Measurements from ENCODE around the gene FRAT2. TPM values are rescaled to one million over a fixed set of nuclear protein-coding genes. Genes with fewer than 3 reads are reported as not detected.

Gene FRAT2
- total RNA-seq, 1 experiment from 2014 or later, result 22.0 TPM

- in situ Hi-C loops (cut with HindIII; ENCODE audit: low pct_unique_long_range_greater_than_20kb, low sequenced_read_pairs), result no loop called here
- peak; percentile 49 for DNase-seq (ENCODE audit: low read depth, low spot score)
Measured at GRCh38 chr10:97333351-97333600, 1.3 kb downstream of the FRAT2 start.

- in situ Hi-C loops (cut with HindIII; ENCODE audit: low pct_unique_long_range_greater_than_20kb, low sequenced_read_pairs), result no loop called here
- DNase-seq (ENCODE audit: low read depth, low spot score), result peak; percentile 68
Measured at GRCh38 chr10:97332591-97333350, 1.8 kb downstream of the FRAT2 start.

- no peak for DNase-seq (ENCODE audit: low read depth, low spot score)
- in situ Hi-C loops (cut with HindIII; ENCODE audit: low pct_unique_long_range_greater_than_20kb, low sequenced_read_pairs), result no loop called here
Measured at GRCh38 chr10:97331153-97331703, 3.3 kb downstream of the FRAT2 start.

GRCh38 chr10:97329766-97330165 lies 4.8 kb downstream of the FRAT2 start:
- in situ Hi-C loops (cut with HindIII; ENCODE audit: low pct_unique_long_range_greater_than_20kb, low sequenced_read_pairs), result no loop called here
- no peak for DNase-seq (ENCODE audit: low read depth, low spot score)

GRCh38 chr10:97328646-97329453 lies 5.7 kb downstream of the FRAT2 start:
- DNase-seq (ENCODE audit: low read depth, low spot score), result no peak
- in situ Hi-C loops (cut with HindIII; ENCODE audit: low pct_unique_long_range_greater_than_20kb, low sequenced_read_pairs), result no loop called here

GRCh38 chr10:97327348-97328294 lies 6.9 kb downstream of the FRAT2 start:
- DNase-seq (ENCODE audit: low read depth, low spot score), result no peak
- in situ Hi-C loops (cut with HindIII; ENCODE audit: low pct_unique_long_range_greater_than_20kb, low sequenced_read_pairs), result no loop called here

- in situ Hi-C loops (cut with HindIII; ENCODE audit: low pct_unique_long_range_greater_than_20kb, low sequenced_read_pairs), result no loop called here
- DNase-seq (ENCODE audit: low read depth, low spot score), result no peak
Measured at GRCh38 chr10:97325754-97326153, 8.8 kb downstream of the FRAT2 start.

- in situ Hi-C loops (cut with HindIII; ENCODE audit: low pct_unique_long_range_greater_than_20kb, low sequenced_read_pairs), result no loop called here
- no peak for DNase-seq (ENCODE audit: low read depth, low spot score)
Measured at GRCh38 chr10:97323501-97323900, 11.0 kb downstream of the FRAT2 start.

- no peak for DNase-seq (ENCODE audit: low read depth, low spot score)
- in situ Hi-C loops (cut with HindIII; ENCODE audit: low pct_unique_long_range_greater_than_20kb, low sequenced_read_pairs), result no loop called here
Measured at GRCh38 chr10:97321804-97322190, 12.7 kb downstream of the FRAT2 start.

- in situ Hi-C loops (cut with HindIII; ENCODE audit: low pct_unique_long_range_greater_than_20kb, low sequenced_read_pairs), result no loop called here
- DNase-seq (ENCODE audit: low read depth, low spot score), result no peak
Measured at GRCh38 chr10:97321032-97321803, 13.3 kb downstream of the FRAT2 start.

GRCh38 chr10:97320480-97321031 lies 14.0 kb downstream of the FRAT2 start:
- in situ Hi-C loops (cut with HindIII; ENCODE audit: low pct_unique_long_range_greater_than_20kb, low sequenced_read_pairs), result no loop called here
- DNase-seq (ENCODE audit: low read depth, low spot score), result no peak

GRCh38 chr10:97319671-97320479 lies 14.7 kb downstream of the FRAT2 start:
- in situ Hi-C loops (cut with HindIII; ENCODE audit: low pct_unique_long_range_greater_than_20kb, low sequenced_read_pairs), result no loop called here
- DNase-seq (ENCODE audit: low read depth, low spot score), result no peak

GRCh38 chr10:97318772-97319651 lies 15.5 kb downstream of the FRAT2 start, which contains the start of gene FRAT1:
Gene FRAT1, plus strand, starts transcription at chr10:97319271. Its CDS starts 183 bp downstream, at chr10:97319454.
- in situ Hi-C loops (cut with HindIII; ENCODE audit: low pct_unique_long_range_greater_than_20kb, low sequenced_read_pairs), result no loop called here
- DNase-seq (ENCODE audit: low read depth, low spot score), result peak; percentile 78

GRCh38 chr10:97314671-97315070 lies 19.9 kb downstream of the FRAT2 start:
- DNase-seq (ENCODE audit: low read depth, low spot score), result no peak
- in situ Hi-C loops (cut with HindIII; ENCODE audit: low pct_unique_long_range_greater_than_20kb, low sequenced_read_pairs), result no loop called here

GRCh38 chr10:97312897-97313296 lies 21.6 kb downstream of the FRAT2 start:
- DNase-seq (ENCODE audit: low read depth, low spot score), result no peak
- in situ Hi-C loops (cut with HindIII; ENCODE audit: low pct_unique_long_range_greater_than_20kb, low sequenced_read_pairs), result no loop called here

All from SK-MEL-5 (cell line).